Measurements from ENCODE around the gene NMS. TPM values are rescaled to one million over a fixed set of nuclear protein-coding genes. Genes with fewer than 3 reads are reported as not detected.

Gene NMS
- total and polyA plus RNA-seq, 2 of the 13 experiments (the other 11 are each of a cell fraction or from before 2014, with no cell fraction given), result not detected

GRCh38 chr2:100522430-100522829 is 52.1 kb downstream of the NMS start:
- POLR2A ChIA-PET, result no interaction called here

More at GRCh38 chr2:100522430-100522829, 52.1 kb downstream of the NMS start:
- Histone ChIP-seq H3K4me1 (ENCODE audit: insufficient read depth, low read length) (no peaks in the 10 kb centered on the region), H3K9ac (ENCODE audit: insufficient read depth, low read depth, low read length) (no peak overlapping the region), H3K4me2 (ENCODE audit: low read depth, low read length) (no peak overlapping the region), H3K27ac (ENCODE audit: extremely low read length, insufficient read depth, low read length) (no peak overlapping the region), H2AFZ (ENCODE audit: low read length) (no peak overlapping the region), H3K79me2 (ENCODE audit: insufficient read depth, low read length) (no peaks in the 10 kb centered on the region), H3K36me3 (replicated peaks in 1 of 2; ENCODE audit: control insufficient read depth in 1 of 2, insufficient read depth in 2 of 2, low read length in 2 of 2) (no peaks in the 10 kb centered on the region), H3K27me3 (ENCODE audit: control insufficient read depth in 1 of 2, insufficient read depth in 2 of 2, low read length in 2 of 2) (peaks cover 2 to 24% of the 10 kb centered on the region in 2 experiments; a peak in 3 of 5 replicates), H3K4me3 (replicated peaks in 1 of 3; ENCODE audit: insufficient read depth in 1 of 3, low read depth in 2 of 3, low read length in 3 of 3) (no peak overlapping the region), H4K20me1 (ENCODE audit: insufficient read depth, low read length) (no peaks in the 10 kb centered on the region), H3K9me3 (ENCODE audit: low read length) (no peaks in the 10 kb centered on the region)
- intact Hi-C loops (cut with micrococcal nuclease; ENCODE audit: unreplicated experiment), result no loop called here
- BruUV-seq (replicated peaks), result no TSS peak
- TF ChIP-seq ZFP62 (CRISPR knock-in tag; IDR thresholded peaks at IDR 0.05), result no peak
- TF ChIP-seq JDP2 (CRISPR knock-in tag; IDR thresholded peaks at IDR 0.05; ENCODE audit: borderline replicate concordance), result no peak
- no peak for TF ChIP-seq ZNF558 (CRISPR knock-in tag; IDR thresholded peaks at IDR 0.05; ENCODE audit: borderline replicate concordance)
- no peak for TF ChIP-seq KLF13 (CRISPR knock-in tag; IDR thresholded peaks at IDR 0.05)
- no peak for TF ChIP-seq ZNF543 (CRISPR knock-in tag; IDR thresholded peaks at IDR 0.05)
- no peak for TF ChIP-seq GPN1 (CRISPR knock-in tag; IDR thresholded peaks at IDR 0.05; ENCODE audit: borderline replicate concordance)
- TF ChIP-seq EED (CRISPR knock-in tag; IDR thresholded peaks at IDR 0.05), result no peak
- TF ChIP-seq AHDC1 (CRISPR knock-in tag; IDR thresholded peaks at IDR 0.05; ENCODE audit: borderline replicate concordance), result no peak
- in situ Hi-C loops (cut with HindIII; ENCODE audit: extremely low pct_ligation_motif_present, low pct_unique_long_range_greater_than_20kb), result no loop called here
- CTCF ChIA-PET (ENCODE audit: low intra/inter-chr PET ratio, low total read pairs), result no interaction called here
- 0% methylated on average over 1 of the region's 1 CpG for WGBS (ENCODE audit: low lambda C conversion rate)
- no peak for ATAC-seq
- no peak for FAIRE-seq
- DNase-seq (ENCODE audit: low spot score), result no peak
